GM18907 (cell line): ENCODE results near the gene BRK1.
"Not testable (repeated sequence)": the region's sequence is repeated elsewhere in the genome, so short reads cannot be mapped to it uniquely, and the experiment has no call there.

Experiments used
- ATAC-seq: cut with Tn5 transposase; IDR thresholded peaks from one replicate; pipeline ENCODE4 v1.9.1; 2021; ENCODE audit warnings: mild to moderate bottlenecking, moderate library complexity; ENCODE audit not compliant: unreplicated experiment

Gene BRK1

GRCh38 chr3:10176150-10176549 lies 60.7 kb downstream of the BRK1 start:
- not testable (repeated sequence) for ATAC-seq
